HepG2 (cell line): ENCODE results near the gene AMBRA1. TPM values are rescaled to one million over a fixed set of nuclear protein-coding genes. Genes with fewer than 3 reads are reported as not detected.

Experiments used
- HCFC1 ChIP-seq: fragments of 150-350 bp; IDR thresholded peaks from 2 replicates; pipeline ENCODE4 v1.6.1; 2014; ENCODE audit warnings: low read depth, low read length
- MLLT10 ChIP-seq: sonication (generic); formaldehyde crosslinking; IDR thresholded peaks from 2 replicates; pipeline ENCODE4 v1.4.0; 2020; ENCODE audit warnings: missing genetic modification reagents
- POLR2G ChIP-seq: fragments of 200-400 bp; formaldehyde crosslinking; IDR thresholded peaks from 2 replicates; pipeline ENCODE4 v1.6.1; 2018; ENCODE audit warnings: mild to moderate bottlenecking, low read depth, low read length, moderate library complexity
- SRF ChIP-seq: IDR thresholded peaks from 2 replicates; pipeline ENCODE4 v1.6.1; 2011; ENCODE audit warnings: mild to moderate bottlenecking, low read depth, low read length, moderate library complexity
- TBP ChIP-seq: sonication (generic); formaldehyde crosslinking; IDR thresholded peaks from 2 replicates; pipeline ENCODE4 v1.5.0; 2020; ENCODE audit warnings: missing genetic modification reagents
- TOE1 ChIP-seq: sonication (generic); formaldehyde crosslinking; IDR thresholded peaks from 2 replicates; pipeline ENCODE4 v1.4.0; 2020; ENCODE audit warnings: mild to moderate bottlenecking, missing genetic modification reagents
- ZBTB7A ChIP-seq: sonication (generic); formaldehyde crosslinking; IDR thresholded peaks from 2 replicates; pipeline ENCODE4 v1.8.0; 2022; ENCODE audit warnings: mild to moderate bottlenecking, missing genetic modification reagents
- ZC3H13 ChIP-seq: sonication (generic); formaldehyde crosslinking; IDR thresholded peaks from 2 replicates; pipeline ENCODE4 v1.8.1; 2023; ENCODE audit warnings: mild to moderate bottlenecking, missing genetic modification reagents, moderate library complexity
- ZSCAN25 ChIP-seq: sonication (generic); formaldehyde crosslinking; IDR thresholded peaks from 2 replicates; pipeline ENCODE4 v1.8.0; 2022; ENCODE audit warnings: mild to moderate bottlenecking, missing genetic modification reagents
- polyA plus RNA-seq, 8 experiments: library from polyadenylated mRNA; depleted of rRNA in 3 of 8; stranded (reverse) in 7 of 8; unstranded in 1 of 8; fragments of >200 nt; fragmentation: Illumina TruSeq in 4 of 8; extraction: Trizol in 4 of 8; gene quantifications; 2 replicates each; pipeline versions ENCODE4 v1.2.1 to v1.2.3, GENCODE V29; 2011 to 2016; ENCODE audit warnings: low read depth in 4 of 8, missing spikeins in 1 of 8, mixed read lengths in 1 of 8; ENCODE audit not compliant: insufficient read depth in 1 of 8
- total RNA-seq, 5 experiments: library from RNA; depleted of rRNA; stranded (reverse); fragments of >200 nt; fragmentation: Illumina TruSeq; extraction: Trizol; gene quantifications; 2 replicates each; pipeline ENCODE4 v1.2.3, GENCODE V29; 2016; ENCODE audit warnings: low read depth in 1 of 5
- TF ChIP-seq, protein P1 (sequence below): sonication (generic); formaldehyde crosslinking; IDR thresholded peaks from 2 replicates; pipeline ENCODE4 v1.4.0; 2020; ENCODE audit warnings: missing genetic modification reagents
- TF ChIP-seq, protein P2 (sequence below), 2 experiments: sonication (generic) in 1 of 2; formaldehyde crosslinking in 1 of 2; IDR thresholded peaks; 2 replicates each; pipeline versions ENCODE4 v1.6.1 to v1.9.0; 2014 to 2022; ENCODE audit warnings: antibody characterized with exemption in 1 of 2, borderline replicate concordance in 1 of 2, inconsistent platforms in 1 of 2, low read depth in 1 of 2, missing genetic modification reagents in 1 of 2
- TF ChIP-seq, protein P3 (sequence below): sonication (generic); formaldehyde crosslinking; IDR thresholded peaks from 2 replicates; pipeline ENCODE4 v1.4.0; 2020; ENCODE audit warnings: low read depth, missing genetic modification reagents
- TF ChIP-seq, protein P4 (sequence below): sonication (generic); formaldehyde crosslinking; conservative IDR thresholded peaks from 2 replicates; pipeline ENCODE4 v1.4.0; 2020; ENCODE audit warnings: missing genetic modification reagents
- TF ChIP-seq, protein P5 (sequence below): sonication (generic); formaldehyde crosslinking; IDR thresholded peaks from 2 replicates; pipeline ENCODE4 v1.9.0; 2022; ENCODE audit warnings: missing genetic modification reagents, mild to moderate bottlenecking, borderline replicate concordance

The AMBRA1 gene
- total and polyA plus RNA-seq, 2 of the 13 experiments (the other 11 are each of a cell fraction or from before 2014, with no cell fraction given) = 15.7 to 26.0 TPM

DNA sequence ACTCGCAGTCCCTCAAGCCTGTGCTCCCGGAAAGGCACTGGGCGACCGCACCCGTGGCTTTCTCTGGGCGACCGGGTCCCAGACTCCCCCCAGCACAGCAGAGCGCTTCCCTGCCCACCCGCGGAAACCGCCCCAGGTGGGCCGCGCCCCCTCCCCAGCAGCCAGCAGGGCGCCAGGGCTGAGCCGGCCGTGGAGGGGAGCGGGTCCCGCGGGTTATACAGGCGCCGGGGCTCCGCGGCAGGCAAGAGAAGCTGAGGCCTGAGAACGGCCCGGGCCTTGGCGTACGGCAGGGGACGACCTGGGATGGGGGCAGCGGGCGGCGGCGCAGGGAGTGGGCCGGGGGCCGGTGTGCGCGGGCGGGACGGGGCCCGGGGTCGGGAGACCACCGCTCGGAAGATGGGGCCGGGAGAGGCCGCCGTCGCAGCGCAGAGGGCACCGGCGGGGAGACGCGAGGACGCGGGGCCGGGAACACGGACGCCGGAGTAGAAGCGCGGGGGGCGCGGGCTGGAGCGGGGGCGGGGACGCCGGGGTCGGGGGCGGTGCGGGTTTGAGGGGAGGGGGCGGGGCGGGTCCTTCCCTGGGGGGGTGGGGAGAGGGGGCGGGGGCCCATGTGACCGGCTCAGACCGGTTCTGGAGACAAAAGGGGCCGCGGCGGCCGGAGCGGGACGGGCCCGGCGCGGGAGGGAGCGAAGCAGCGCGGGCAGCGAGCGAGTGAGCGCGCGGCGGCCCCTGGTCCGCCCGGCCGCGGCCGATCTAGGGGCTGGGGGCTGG, 212.6 kb downstream of the AMBRA1 start, which contains the start of gene MDK (continued):
- TF ChIP-seq, protein P1, sequence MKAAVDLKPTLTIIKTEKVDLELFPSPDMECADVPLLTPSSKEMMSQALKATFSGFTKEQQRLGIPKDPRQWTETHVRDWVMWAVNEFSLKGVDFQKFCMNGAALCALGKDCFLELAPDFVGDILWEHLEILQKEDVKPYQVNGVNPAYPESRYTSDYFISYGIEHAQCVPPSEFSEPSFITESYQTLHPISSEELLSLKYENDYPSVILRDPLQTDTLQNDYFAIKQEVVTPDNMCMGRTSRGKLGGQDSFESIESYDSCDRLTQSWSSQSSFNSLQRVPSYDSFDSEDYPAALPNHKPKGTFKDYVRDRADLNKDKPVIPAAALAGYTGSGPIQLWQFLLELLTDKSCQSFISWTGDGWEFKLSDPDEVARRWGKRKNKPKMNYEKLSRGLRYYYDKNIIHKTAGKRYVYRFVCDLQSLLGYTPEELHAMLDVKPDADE (CRISPR knock-in tag) = no peak
- TF ChIP-seq, protein P2, sequence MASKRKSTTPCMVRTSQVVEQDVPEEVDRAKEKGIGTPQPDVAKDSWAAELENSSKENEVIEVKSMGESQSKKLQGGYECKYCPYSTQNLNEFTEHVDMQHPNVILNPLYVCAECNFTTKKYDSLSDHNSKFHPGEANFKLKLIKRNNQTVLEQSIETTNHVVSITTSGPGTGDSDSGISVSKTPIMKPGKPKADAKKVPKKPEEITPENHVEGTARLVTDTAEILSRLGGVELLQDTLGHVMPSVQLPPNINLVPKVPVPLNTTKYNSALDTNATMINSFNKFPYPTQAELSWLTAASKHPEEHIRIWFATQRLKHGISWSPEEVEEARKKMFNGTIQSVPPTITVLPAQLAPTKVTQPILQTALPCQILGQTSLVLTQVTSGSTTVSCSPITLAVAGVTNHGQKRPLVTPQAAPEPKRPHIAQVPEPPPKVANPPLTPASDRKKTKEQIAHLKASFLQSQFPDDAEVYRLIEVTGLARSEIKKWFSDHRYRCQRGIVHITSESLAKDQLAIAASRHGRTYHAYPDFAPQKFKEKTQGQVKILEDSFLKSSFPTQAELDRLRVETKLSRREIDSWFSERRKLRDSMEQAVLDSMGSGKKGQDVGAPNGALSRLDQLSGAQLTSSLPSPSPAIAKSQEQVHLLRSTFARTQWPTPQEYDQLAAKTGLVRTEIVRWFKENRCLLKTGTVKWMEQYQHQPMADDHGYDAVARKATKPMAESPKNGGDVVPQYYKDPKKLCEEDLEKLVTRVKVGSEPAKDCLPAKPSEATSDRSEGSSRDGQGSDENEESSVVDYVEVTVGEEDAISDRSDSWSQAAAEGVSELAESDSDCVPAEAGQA (IDR thresholded peaks at IDR 0.05; ENCODE audit: low read depth) = no peak
- TF ChIP-seq, protein P2 (CRISPR knock-in tag; IDR thresholded peaks at IDR 0.05; ENCODE audit: borderline replicate concordance) = no peak
- TF ChIP-seq, protein P3, sequence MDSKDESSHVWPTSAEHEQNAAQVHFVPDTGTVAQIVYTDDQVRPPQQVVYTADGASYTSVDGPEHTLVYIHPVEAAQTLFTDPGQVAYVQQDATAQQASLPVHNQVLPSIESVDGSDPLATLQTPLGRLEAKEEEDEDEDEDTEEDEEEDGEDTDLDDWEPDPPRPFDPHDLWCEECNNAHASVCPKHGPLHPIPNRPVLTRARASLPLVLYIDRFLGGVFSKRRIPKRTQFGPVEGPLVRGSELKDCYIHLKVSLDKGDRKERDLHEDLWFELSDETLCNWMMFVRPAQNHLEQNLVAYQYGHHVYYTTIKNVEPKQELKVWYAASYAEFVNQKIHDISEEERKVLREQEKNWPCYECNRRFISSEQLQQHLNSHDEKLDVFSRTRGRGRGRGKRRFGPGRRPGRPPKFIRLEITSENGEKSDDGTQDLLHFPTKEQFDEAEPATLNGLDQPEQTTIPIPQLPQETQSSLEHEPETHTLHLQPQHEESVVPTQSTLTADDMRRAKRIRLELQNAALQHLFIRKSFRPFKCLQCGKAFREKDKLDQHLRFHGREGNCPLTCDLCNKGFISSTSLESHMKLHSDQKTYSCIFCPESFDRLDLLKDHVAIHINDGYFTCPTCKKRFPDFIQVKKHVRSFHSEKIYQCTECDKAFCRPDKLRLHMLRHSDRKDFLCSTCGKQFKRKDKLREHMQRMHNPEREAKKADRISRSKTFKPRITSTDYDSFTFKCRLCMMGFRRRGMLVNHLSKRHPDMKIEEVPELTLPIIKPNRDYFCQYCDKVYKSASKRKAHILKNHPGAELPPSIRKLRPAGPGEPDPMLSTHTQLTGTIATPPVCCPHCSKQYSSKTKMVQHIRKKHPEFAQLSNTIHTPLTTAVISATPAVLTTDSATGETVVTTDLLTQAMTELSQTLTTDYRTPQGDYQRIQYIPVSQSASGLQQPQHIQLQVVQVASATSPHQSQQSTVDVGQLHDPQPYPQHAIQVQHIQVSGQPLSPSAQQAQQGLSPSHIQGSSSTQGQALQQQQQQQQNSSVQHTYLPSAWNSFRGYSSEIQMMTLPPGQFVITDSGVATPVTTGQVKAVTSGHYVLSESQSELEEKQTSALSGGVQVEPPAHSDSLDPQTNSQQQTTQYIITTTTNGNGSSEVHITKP (CRISPR knock-in tag) = no peak
- TF ChIP-seq POLR2G (0 out of 2 replicates have a peak, but pooled peaks have one; percentile 18), TBP (CRISPR knock-in tag) (no peak), TOE1 (CRISPR knock-in tag) (no peak), SRF (no peak), MLLT10 (CRISPR knock-in tag) (no peak), ZSCAN25 (CRISPR knock-in tag) (no peak), HCFC1 (no peak), ZBTB7A (peak; percentile 68), ZC3H13 (no peak)
- TF ChIP-seq, protein P4, sequence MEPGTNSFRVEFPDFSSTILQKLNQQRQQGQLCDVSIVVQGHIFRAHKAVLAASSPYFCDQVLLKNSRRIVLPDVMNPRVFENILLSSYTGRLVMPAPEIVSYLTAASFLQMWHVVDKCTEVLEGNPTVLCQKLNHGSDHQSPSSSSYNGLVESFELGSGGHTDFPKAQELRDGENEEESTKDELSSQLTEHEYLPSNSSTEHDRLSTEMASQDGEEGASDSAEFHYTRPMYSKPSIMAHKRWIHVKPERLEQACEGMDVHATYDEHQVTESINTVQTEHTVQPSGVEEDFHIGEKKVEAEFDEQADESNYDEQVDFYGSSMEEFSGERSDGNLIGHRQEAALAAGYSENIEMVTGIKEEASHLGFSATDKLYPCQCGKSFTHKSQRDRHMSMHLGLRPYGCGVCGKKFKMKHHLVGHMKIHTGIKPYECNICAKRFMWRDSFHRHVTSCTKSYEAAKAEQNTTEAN (CRISPR knock-in tag) = no peak
- TF ChIP-seq, protein P5, sequence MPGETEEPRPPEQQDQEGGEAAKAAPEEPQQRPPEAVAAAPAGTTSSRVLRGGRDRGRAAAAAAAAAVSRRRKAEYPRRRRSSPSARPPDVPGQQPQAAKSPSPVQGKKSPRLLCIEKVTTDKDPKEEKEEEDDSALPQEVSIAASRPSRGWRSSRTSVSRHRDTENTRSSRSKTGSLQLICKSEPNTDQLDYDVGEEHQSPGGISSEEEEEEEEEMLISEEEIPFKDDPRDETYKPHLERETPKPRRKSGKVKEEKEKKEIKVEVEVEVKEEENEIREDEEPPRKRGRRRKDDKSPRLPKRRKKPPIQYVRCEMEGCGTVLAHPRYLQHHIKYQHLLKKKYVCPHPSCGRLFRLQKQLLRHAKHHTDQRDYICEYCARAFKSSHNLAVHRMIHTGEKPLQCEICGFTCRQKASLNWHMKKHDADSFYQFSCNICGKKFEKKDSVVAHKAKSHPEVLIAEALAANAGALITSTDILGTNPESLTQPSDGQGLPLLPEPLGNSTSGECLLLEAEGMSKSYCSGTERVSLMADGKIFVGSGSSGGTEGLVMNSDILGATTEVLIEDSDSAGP (CRISPR knock-in tag) = no peak
